Fibroblast of lung (primary cell): ENCODE measurements around the gene SNHG17. TPM values are rescaled to one million over a fixed set of nuclear protein-coding genes. Genes with fewer than 3 reads are reported as not detected.
A peak's percentile ranks its signal among the peaks of the same experiment; 100 is the strongest.
"Not testable (repeated sequence)": the region's sequence is repeated elsewhere in the genome, so short reads cannot be mapped to it uniquely, and the experiment has no call there.

Experiments
- DNase-seq, 2 donors: peaks; one replicate each; pipeline versions ENCODE4 v3.0.0 to v3.0.0-alpha.2; 2010; ENCODE audit warnings: low read depth in 2 of 2
- H2AFZ ChIP-seq: 2 replicates; pipeline ENCODE4 v1.5.1; 2012; ENCODE audit warnings: low read length, control low read depth, inconsistent platforms
- H3K27ac ChIP-seq: 2 replicates; pipeline ENCODE4 v1.5.1; 2011; ENCODE audit warnings: low read length, control low read depth; ENCODE audit not compliant: insufficient read depth
- H3K27me3 ChIP-seq: 2 replicates; pipeline ENCODE4 v1.5.1; 2011; ENCODE audit warnings: mild to moderate bottlenecking, low read length; ENCODE audit not compliant: control insufficient read depth, insufficient read depth
- H3K36me3 ChIP-seq: 2 replicates; pipeline ENCODE4 v1.5.1; 2011; ENCODE audit warnings: low read length; ENCODE audit not compliant: control insufficient read depth, insufficient read depth
- H3K4me1 ChIP-seq: 2 replicates; pipeline ENCODE4 v1.5.1; 2011; ENCODE audit warnings: low read length; ENCODE audit not compliant: control insufficient read depth, insufficient read depth; ENCODE audit errors: extremely low read depth
- H3K4me2 ChIP-seq: 2 replicates; pipeline ENCODE4 v1.5.1; 2011; ENCODE audit warnings: low read length, control low read depth; ENCODE audit not compliant: insufficient read depth; ENCODE audit errors: extremely low read depth
- H3K4me3 ChIP-seq, 4 experiments: fragments of 200-600 bp in 1 of 4; sonication (generic) in 1 of 4; replicated peaks in 1 of 4; 2 replicates each; pipeline ENCODE4 v1.5.1; 2011 to 2016; ENCODE audit warnings: low read length in 4 of 4, low read depth in 3 of 4, mild to moderate bottlenecking in 3 of 4, control low read depth in 2 of 4, inconsistent platforms in 1 of 4, mixed read lengths in 1 of 4; ENCODE audit not compliant: insufficient read depth in 1 of 4; ENCODE audit errors: control extremely low read depth in 1 of 4
- H3K79me2 ChIP-seq: 2 replicates; pipeline ENCODE4 v1.5.1; 2012; ENCODE audit warnings: mild to moderate bottlenecking, low read length, inconsistent platforms; ENCODE audit not compliant: control insufficient read depth, insufficient read depth
- H3K9ac ChIP-seq: 2 replicates; pipeline ENCODE4 v1.5.1; 2011; ENCODE audit warnings: mild to moderate bottlenecking, low read length, control low read depth; ENCODE audit not compliant: insufficient read depth
- H3K9me3 ChIP-seq: 2 replicates; pipeline ENCODE4 v1.5.1; 2012; ENCODE audit warnings: low read depth, low read length; ENCODE audit not compliant: control insufficient read depth, insufficient read depth
- H4K20me1 ChIP-seq: 2 replicates; pipeline ENCODE4 v1.5.1; 2011; ENCODE audit warnings: low read length; ENCODE audit not compliant: control insufficient read depth, insufficient read depth; ENCODE audit errors: extremely low read depth
- CTCF ChIP-seq, 2 donors: IDR thresholded peaks in 1 of 2; conservative IDR thresholded peaks in 1 of 2; 1 replicate in 1 of 2; 2 replicates in 1 of 2; pipeline ENCODE4 v1.5.1; 2011 to 2012; ENCODE audit warnings: low read length in 2 of 2, control low read depth in 1 of 2, inconsistent platforms in 1 of 2, low read depth in 1 of 2, mild to moderate bottlenecking in 1 of 2
- EZH2 ChIP-seq: IDR thresholded peaks from 2 replicates; pipeline ENCODE4 v1.5.1; 2012; ENCODE audit warnings: low read length, control low read depth, mild to moderate bottlenecking; ENCODE audit errors: missing control alignments
- polyA plus RNA-seq, 2 donors: library from polyadenylated mRNA; depleted of rRNA in 1 of 2; stranded (reverse) in 1 of 2; unstranded in 1 of 2; fragments of >200 nt; gene quantifications; 2 replicates each; pipeline ENCODE4 v1.2.1, GENCODE V29; 2011 to 2012; ENCODE audit warnings: missing spikeins in 1 of 2
- total RNA-seq: library from RNA; depleted of rRNA; stranded (reverse); fragments of >200 nt; gene quantifications from 2 replicates; pipeline ENCODE4 v1.2.1, GENCODE V29; 2014

SNHG17 gene
- total and polyA plus RNA-seq, 2 donors (not counting 1 experiment from before 2014, with no cell fraction given): 10.6 to 15.0 TPM

GRCh38 chr20:38460631-38461030 is 25.5 kb upstream of the SNHG17 start:
- not testable (repeated sequence) for H4K20me1 ChIP-seq, H3K9ac ChIP-seq, H2AFZ ChIP-seq, H3K36me3 ChIP-seq, DNase-seq, H3K9me3 ChIP-seq, H3K27ac ChIP-seq, H3K4me1 ChIP-seq, H3K4me2 ChIP-seq, H3K4me3 ChIP-seq, H3K27me3 ChIP-seq, H3K79me2 ChIP-seq

GRCh38 chr20:38460040-38460623 is 25.0 kb upstream of the SNHG17 start:
- no peaks in the 10 kb centered on the region for H3K9me3 ChIP-seq
- no peak overlapping the region for H2AFZ ChIP-seq
- no peaks in the 10 kb centered on the region for H3K79me2 ChIP-seq
- no peaks in the 10 kb centered on the region for H3K4me1 ChIP-seq
- no peak overlapping the region for H3K27ac ChIP-seq
- no peak overlapping the region for H3K4me2 ChIP-seq
- TF ChIP-seq CTCF (conservative IDR thresholded peaks at IDR 0.05 in 1 of 2, IDR thresholded peaks at IDR 0.05 in 1 of 2; ENCODE audit: low read depth in 1 of 2, low read length in 2 of 2) (no peak), EZH2 (no peak)
- no peaks in the 10 kb centered on the region for H3K36me3 ChIP-seq
- DNase-seq: peak; percentile 71 to 86
- no peaks in the 10 kb centered on the region for H4K20me1 ChIP-seq
- no peak overlapping the region for H3K9ac ChIP-seq
- H3K27me3 ChIP-seq: no peaks in the 10 kb centered on the region
- H3K4me3 ChIP-seq: no peak overlapping the region

- Histone ChIP-seq H3K79me2 (no peaks in the 10 kb centered on the region), H3K36me3 (no peaks in the 10 kb centered on the region), H3K9ac (no peak overlapping the region), H3K4me3 (no peak overlapping the region), H2AFZ (no peak overlapping the region), H4K20me1 (no peaks in the 10 kb centered on the region), H3K4me1 (no peaks in the 10 kb centered on the region), H3K27ac (no peak overlapping the region), H3K27me3 (no peaks in the 10 kb centered on the region), H3K4me2 (no peak overlapping the region), H3K9me3 (no peaks in the 10 kb centered on the region)
- no peak for TF ChIP-seq CTCF (conservative IDR thresholded peaks at IDR 0.05 in 1 of 2, IDR thresholded peaks at IDR 0.05 in 1 of 2; ENCODE audit: low read depth in 1 of 2, low read length in 2 of 2)
- no peak for TF ChIP-seq EZH2
- DNase-seq: no peak
These were observed 23.2 kb upstream of the SNHG17 start for GRCh38 chr20:38458314-38458713.
